Osteocyte (in vitro differentiated cells): ENCODE measurements around the gene TEX11. TPM values are rescaled to one million over a fixed set of nuclear protein-coding genes. Genes with fewer than 3 reads are reported as not detected.
A peak's percentile ranks its signal among the peaks of the same experiment; 100 is the strongest.

ENCODE experiments used
- DNase-seq: peaks from one replicate; pipeline ENCODE4 v3.0.0; 2021; ENCODE audit warnings: mixed read lengths; ENCODE audit not compliant: unreplicated experiment; ENCODE audit errors: extremely low spot score
- H3K27ac Mint-ChIP-seq: one replicate; pipeline ENCODE4 v1.8.0; 2021; ENCODE audit warnings: mild to moderate bottlenecking, mixed read lengths; ENCODE audit not compliant: unreplicated experiment
- H3K27me3 Mint-ChIP-seq: one replicate; pipeline ENCODE4 v1.8.0; 2021; ENCODE audit warnings: mixed read lengths; ENCODE audit not compliant: unreplicated experiment
- H3K36me3 Mint-ChIP-seq: one replicate; pipeline ENCODE4 v1.8.0; 2021; ENCODE audit warnings: mixed read lengths; ENCODE audit not compliant: unreplicated experiment
- H3K4me1 Mint-ChIP-seq: one replicate; pipeline ENCODE4 v1.8.0; 2021; ENCODE audit warnings: mixed read lengths; ENCODE audit not compliant: unreplicated experiment
- H3K4me3 Mint-ChIP-seq: one replicate; pipeline ENCODE4 v1.8.0; 2021; ENCODE audit warnings: mild to moderate bottlenecking, moderate library complexity, mixed read lengths; ENCODE audit not compliant: unreplicated experiment
- H3K9me3 Mint-ChIP-seq: one replicate; pipeline ENCODE4 v1.8.0; 2021; ENCODE audit warnings: mixed read lengths; ENCODE audit not compliant: unreplicated experiment
- CTCF ChIP-seq: fragments of 200-600 bp; sonication (generic); IDR thresholded peaks from 2 replicates; pipeline ENCODE4 v1.5.0; 2021; ENCODE audit warnings: antibody characterized with exemption, mild to moderate bottlenecking, moderate library complexity
- total RNA-seq: library from RNA; stranded (reverse); gene quantifications from 2 replicates; pipeline ENCODE4 v1.2.1, GENCODE V29; 2021

TEX11 gene
- total RNA-seq, 1 donor from 2014 or later, result not detected

- H3K4me1 Mint-ChIP-seq, result peaks cover 4% of the 10 kb centered on the region
- DNase-seq, result no peak
- peaks cover 4% of the 10 kb centered on the region for H3K9me3 Mint-ChIP-seq
- no peak overlapping the region for H3K27ac Mint-ChIP-seq
- H3K4me3 Mint-ChIP-seq, result no peak overlapping the region
- no peaks in the 10 kb centered on the region for H3K27me3 Mint-ChIP-seq
- TF ChIP-seq CTCF, result no peak
- peaks cover 5% of the 10 kb centered on the region for H3K36me3 Mint-ChIP-seq
Measured at GRCh38 chrX:70485466-70485865, 423.0 kb downstream of the TEX11 start.

- no peak overlapping the region for H3K4me3 Mint-ChIP-seq
- no peak for TF ChIP-seq CTCF
- no peaks in the 10 kb centered on the region for H3K27me3 Mint-ChIP-seq
- H3K9me3 Mint-ChIP-seq, result peaks cover 4% of the 10 kb centered on the region
- peaks cover 35% of the 10 kb centered on the region for H3K4me1 Mint-ChIP-seq
- H3K27ac Mint-ChIP-seq, result no peak overlapping the region
- no peaks in the 10 kb centered on the region for H3K36me3 Mint-ChIP-seq
- DNase-seq, result no peak
Measured at GRCh38 chrX:70482300-70482699, 426.2 kb downstream of the TEX11 start.

GRCh38 chrX:70481471-70482270 is 426.8 kb downstream of the TEX11 start:
- H3K27me3 Mint-ChIP-seq, result no peaks in the 10 kb centered on the region
- H3K4me1 Mint-ChIP-seq, result peaks cover 41% of the 10 kb centered on the region
- H3K36me3 Mint-ChIP-seq, result no peaks in the 10 kb centered on the region
- no peak for DNase-seq
- peaks cover 4% of the 10 kb centered on the region for H3K9me3 Mint-ChIP-seq
- no peak overlapping the region for H3K27ac Mint-ChIP-seq
- no peak for TF ChIP-seq CTCF
- H3K4me3 Mint-ChIP-seq, result no peak overlapping the region

- H3K36me3 Mint-ChIP-seq, result no peaks in the 10 kb centered on the region
- no peak for DNase-seq
- H3K27me3 Mint-ChIP-seq, result no peaks in the 10 kb centered on the region
- H3K27ac Mint-ChIP-seq, result peak overlapping the region; percentile 74
- H3K4me3 Mint-ChIP-seq, result no peak overlapping the region
- H3K9me3 Mint-ChIP-seq, result peaks cover 4% of the 10 kb centered on the region
- H3K4me1 Mint-ChIP-seq, result peaks cover 43% of the 10 kb centered on the region
- TF ChIP-seq CTCF, result no peak
Measured at GRCh38 chrX:70480660-70481018, 427.9 kb downstream of the TEX11 start.

GRCh38 chrX:70479922-70480659 is 428.4 kb downstream of the TEX11 start:
- H3K4me1 Mint-ChIP-seq, result peaks cover 43% of the 10 kb centered on the region
- TF ChIP-seq CTCF, result no peak
- H3K27me3 Mint-ChIP-seq, result no peaks in the 10 kb centered on the region
- peaks cover 4% of the 10 kb centered on the region for H3K9me3 Mint-ChIP-seq
- H3K27ac Mint-ChIP-seq, result peak overlapping the region; percentile 74
- no peak for DNase-seq
- no peak overlapping the region for H3K4me3 Mint-ChIP-seq
- no peaks in the 10 kb centered on the region for H3K36me3 Mint-ChIP-seq
